Mammary epithelial cell (primary cell): ENCODE data around the gene DENND1A.

ENCODE experiments used
- CTCF ChIP-seq, 2 donors: IDR thresholded peaks in 1 of 2; conservative IDR thresholded peaks in 1 of 2; 2 replicates each; pipeline ENCODE4 v1.5.1; 2011 to 2012; ENCODE audit warnings: inconsistent platforms in 2 of 2, low read length in 2 of 2, mild to moderate bottlenecking in 2 of 2, control low read depth in 1 of 2, low read depth in 1 of 2; ENCODE audit not compliant: insufficient read depth in 1 of 2; ENCODE audit errors: extremely low read depth in 1 of 2
- EZH2 ChIP-seq: IDR thresholded peaks from 2 replicates; pipeline ENCODE4 v1.6.1; 2012; ENCODE audit warnings: low read length, inconsistent platforms, borderline replicate concordance

- TF ChIP-seq CTCF (conservative IDR thresholded peaks at IDR 0.05 in 1 of 2, IDR thresholded peaks at IDR 0.05 in 1 of 2; ENCODE audit: extremely low read depth in 1 of 2, insufficient read depth in 1 of 2, low read depth in 1 of 2, low read length in 2 of 2) (no peak), EZH2 (no peak)
These were observed 27.8 kb upstream of the DENND1A start for GRCh38 chr9:123957731-123958130.
